GM18508 (cell line): ENCODE measurements around the gene NRXN3.

ENCODE experiments used
- ATAC-seq: cut with Tn5 transposase; IDR thresholded peaks from one replicate; pipeline ENCODE4 v1.9.1; 2021; ENCODE audit warnings: moderate number of reproducible peaks; ENCODE audit not compliant: insufficient read depth, unreplicated experiment

Gene NRXN3

GRCh38 chr14:79656496-79656895, 1486.3 kb downstream of the NRXN3 start:
- ATAC-seq: no peak

- ATAC-seq: no peak
Measured at GRCh38 chr14:79658221-79658620, 1488.0 kb downstream of the NRXN3 start.

- ATAC-seq: no peak
Measured at GRCh38 chr14:79658769-79659168, 1488.6 kb downstream of the NRXN3 start.

DNA sequence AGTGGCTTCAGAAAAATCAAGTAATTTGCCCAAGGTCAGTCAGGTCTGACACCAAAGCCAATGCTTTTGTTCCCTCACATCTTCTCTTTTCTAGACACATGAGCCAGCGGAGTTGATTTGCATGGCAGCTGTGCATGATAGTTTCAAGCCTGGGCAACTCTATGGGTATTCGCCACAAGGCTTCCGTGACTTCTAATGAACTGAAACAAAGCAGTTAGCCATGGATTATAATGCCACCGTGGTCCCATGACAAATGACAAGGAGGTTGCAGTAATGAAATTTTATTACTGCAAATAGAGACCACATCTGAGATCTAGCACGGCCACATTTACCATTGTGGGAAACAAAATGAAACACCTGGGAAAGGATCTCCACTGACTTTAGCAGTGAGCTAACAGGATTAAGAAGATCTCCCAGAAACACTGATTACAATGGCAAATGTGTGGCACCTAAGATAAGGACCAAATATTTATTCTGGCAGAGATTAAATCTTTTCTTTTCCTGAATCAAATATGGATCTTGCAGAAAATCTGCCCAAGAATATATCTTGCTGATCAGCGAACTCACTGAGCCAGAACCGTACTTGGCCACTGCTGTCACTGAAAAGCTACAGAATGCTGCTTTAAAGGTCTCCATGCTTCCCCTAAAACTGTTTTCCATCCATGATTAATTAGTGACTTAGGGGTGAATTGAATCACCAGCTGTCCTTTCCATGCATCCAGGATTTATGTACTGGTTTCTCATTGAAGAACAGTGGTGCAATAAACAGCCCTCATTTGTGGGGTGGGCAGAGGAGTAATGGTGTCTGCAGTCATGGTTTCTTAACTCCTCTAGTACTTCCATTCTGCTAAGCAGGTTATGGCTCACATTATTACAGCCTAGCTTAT, 1490.1 kb downstream of the NRXN3 start:
- ATAC-seq: no peak

- ATAC-seq: no peak
Measured at GRCh38 chr14:79661752-79662151, 1491.6 kb downstream of the NRXN3 start.

DNA sequence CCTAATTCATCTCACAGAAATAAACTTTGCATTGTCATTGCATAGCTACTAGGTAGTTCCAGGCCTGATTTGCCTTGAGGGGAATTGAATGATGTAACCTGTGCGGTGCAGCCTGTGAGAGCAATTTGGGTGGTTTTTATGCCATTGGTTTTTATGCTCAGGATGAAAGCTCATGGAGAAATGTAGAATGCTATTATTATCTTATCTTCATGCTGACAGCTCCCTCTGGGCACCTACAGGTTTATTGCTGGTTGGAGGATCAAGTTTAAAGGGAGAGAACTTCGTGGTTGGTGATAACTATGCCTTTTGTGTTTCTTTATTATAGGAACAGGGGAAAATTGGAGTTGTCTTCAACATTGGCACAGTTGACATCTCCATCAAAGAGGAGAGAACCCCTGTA, 1493.3 kb downstream of the NRXN3 start:
- no peak for ATAC-seq

DNA sequence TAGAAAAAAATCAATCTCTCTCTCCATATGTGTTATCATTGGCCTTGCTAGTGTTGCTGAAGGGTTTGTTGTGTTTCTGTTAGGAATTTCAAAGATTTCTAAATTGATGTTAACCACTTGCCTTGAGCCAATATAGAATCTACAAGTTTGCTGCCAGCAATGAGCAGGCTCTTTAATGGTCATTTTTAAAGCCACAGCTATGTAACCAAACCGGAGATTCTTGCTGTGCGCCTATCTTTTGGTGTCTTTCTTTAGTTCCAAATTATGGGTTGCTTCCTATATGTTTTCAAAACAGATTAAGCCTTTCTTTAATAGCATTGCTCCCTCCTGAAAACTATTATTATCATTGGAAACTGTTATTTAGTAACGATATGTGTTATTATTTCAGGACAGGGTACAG, 1495.4 kb downstream of the NRXN3 start:
- ATAC-seq: no peak

DNA sequence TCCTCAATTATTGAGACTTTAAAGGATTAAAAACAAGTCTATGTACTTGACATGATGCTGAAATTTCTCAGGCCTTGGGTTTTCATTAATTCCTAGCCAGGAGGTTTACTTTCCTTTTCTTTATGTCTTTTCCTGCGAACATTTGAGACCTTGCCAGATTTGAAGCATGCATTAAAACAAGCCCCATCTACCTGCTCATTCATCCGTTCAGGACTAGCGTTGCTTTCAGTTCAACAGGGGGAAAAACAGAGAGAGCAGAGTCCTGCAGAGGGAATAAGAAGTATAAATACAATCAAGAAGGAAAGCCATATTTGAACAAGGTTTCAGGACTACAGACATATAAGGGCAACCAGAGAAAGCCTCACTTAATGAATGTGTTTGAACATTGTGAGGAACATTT, 1498.8 kb downstream of the NRXN3 start:
- ATAC-seq: no peak

DNA sequence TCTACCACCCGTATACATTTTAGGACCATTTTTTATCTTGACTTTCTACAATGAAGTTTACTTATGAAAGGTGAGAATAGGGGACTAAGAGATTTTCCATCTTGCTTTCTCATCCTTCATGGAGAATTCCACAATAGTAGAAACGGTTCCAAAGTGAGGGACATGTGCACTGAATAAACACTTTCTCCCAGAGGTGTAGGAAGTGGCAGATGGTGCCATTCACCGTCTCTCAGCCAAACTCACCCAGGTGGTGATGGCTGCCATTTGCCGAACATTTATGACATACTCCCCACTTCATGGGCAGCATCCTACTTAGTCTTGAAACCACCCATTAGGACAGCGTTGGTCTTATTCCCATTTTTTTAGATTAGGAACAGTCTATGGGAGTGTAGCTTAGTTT, 1500.6 kb downstream of the NRXN3 start:
- no peak for ATAC-seq

DNA sequence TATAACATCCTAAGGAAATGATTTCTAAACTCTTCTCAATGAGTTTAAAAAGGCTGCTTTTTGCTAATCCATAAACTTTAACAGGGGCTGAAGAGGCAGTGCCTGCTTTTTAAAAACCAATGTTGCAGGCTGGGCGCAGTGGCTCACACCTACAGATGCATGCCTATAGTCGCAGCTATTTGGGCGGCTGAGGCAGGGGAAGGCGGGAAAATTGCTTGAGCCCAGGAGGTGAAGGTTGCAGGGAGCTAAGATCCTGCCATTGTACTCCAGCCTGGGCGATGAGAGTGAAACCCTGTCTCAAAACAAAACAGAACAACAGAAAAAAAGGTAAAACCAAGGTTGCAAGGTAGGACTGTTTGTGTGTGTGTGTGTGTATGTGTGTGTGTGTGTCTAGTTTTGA, 1509.9 kb downstream of the NRXN3 start:
- no peak for ATAC-seq

- no peak for ATAC-seq
Measured at GRCh38 chr14:79686196-79686595, 1516.0 kb downstream of the NRXN3 start.

GRCh38 chr14:79690960-79691359, 1520.8 kb downstream of the NRXN3 start:
- ATAC-seq: no peak

- no peak for ATAC-seq
Measured at GRCh38 chr14:79693935-79694334, 1523.8 kb downstream of the NRXN3 start.

- no peak for ATAC-seq
Measured at GRCh38 chr14:79695307-79695706, 1525.1 kb downstream of the NRXN3 start.

- no peak for ATAC-seq
Measured at GRCh38 chr14:79698298-79698711, 1528.1 kb downstream of the NRXN3 start.

GRCh38 chr14:79699206-79699605, 1529.0 kb downstream of the NRXN3 start:
- ATAC-seq: no peak

DNA sequence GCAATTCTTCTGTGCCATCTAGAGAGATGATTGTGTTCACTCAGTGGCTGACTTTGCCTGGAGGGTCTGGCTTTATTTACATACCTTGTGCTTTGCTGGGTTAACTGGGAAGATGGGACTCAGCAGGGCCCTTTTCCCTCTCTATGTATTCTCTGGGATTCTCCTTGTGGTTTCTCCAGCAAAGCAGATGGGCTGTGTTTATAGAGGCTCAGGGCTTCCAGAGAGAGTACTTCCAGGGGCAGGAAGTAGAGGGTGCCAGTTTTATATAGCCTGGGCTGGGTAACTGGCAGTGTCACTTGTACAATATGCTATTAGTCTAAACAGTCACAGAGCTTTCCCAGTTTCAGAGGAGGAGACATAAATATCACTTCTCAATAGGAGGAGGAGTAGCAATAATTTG, 1531.2 kb downstream of the NRXN3 start:
- no peak for ATAC-seq

- no peak for ATAC-seq
Measured at GRCh38 chr14:79702197-79702596, 1532.0 kb downstream of the NRXN3 start.

GRCh38 chr14:79703209-79703608, 1533.0 kb downstream of the NRXN3 start:
- ATAC-seq: no peak

DNA sequence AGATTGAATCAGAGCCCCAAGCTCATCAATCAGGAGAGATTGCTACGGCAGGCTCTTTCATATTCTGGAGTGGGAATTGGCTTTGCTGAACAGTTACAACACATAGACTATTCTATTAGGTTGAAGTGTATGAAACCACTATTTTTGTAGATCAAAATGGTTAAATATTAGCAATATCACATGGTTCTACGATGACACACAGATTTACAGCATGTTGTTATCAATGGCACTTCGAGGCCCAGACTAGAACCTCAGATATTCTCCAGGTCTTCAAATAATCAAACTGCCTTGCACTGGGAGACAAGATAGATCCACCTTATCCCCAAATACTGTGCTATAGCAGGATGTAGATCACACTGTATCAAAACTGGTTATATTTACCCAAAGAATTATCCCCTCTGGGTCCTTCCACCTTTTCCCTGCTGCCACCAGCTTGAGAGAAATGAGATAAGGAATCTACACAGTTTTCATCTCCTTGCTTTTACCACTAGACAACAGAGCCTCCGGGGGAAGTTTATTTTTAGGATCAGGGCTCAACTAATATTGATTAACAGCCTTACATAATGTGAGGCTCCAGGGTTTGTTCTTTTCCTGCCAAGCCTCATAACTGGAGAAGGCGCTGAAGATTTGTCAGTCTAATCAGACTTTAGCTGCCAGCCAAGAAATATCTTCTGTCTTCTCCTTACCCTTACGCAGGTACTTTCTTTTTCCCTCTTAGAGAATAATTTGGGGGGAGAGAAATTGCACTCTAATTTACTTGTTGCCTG, 1534.1 kb downstream of the NRXN3 start:
- no peak for ATAC-seq

DNA sequence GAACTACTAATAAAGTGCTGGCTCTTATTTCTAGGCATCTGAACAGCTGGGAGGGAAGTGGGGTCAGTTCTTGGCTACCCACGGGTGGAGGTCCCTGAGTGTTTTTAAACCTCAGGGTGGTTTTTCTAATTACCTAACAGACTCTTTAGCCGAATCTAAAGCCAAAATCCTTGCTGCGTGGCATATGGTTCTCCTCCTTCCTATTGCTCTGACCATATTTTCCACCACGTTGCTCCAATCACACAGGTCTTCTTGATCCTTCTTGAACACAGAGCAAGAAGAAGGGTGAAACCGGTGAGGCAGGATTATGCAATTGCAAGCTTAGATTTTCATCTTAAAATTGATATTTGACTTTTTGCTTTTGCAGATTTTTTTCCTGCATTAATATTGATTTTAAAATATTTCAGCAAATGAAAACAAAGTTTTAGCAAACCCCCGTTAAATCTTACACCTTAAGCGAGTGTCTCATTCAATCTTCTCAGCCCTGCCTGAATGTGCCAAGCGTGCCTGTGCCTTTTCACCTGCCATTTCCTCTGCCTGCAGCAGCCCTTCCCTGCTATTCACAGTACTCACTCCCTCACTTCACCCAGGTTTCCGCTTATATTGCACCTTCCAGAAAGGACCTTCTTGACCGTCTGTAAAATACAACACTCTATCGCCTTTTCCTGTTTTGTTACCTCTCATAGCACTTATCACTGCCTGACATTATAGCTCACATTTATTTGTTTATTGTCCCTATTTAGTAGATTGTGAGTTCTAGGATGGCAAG, 1535.1 kb downstream of the NRXN3 start:
- no peak for ATAC-seq
